ENCODE data around the gene SNRPD2.

- no peak for TF ChIP-seq CTCF (IDR thresholded peaks at IDR 0.05 in 4 of 5, conservative IDR thresholded peaks at IDR 0.05 in 1 of 5)
- no peak for TF ChIP-seq POLR2A (IDR thresholded peaks at IDR 0.05)
Measured at GRCh38 chr19:45701676-45702075, 9.9 kb upstream of the SNRPD2 start.
